PC-9 (cell line): Measurements from ENCODE around the gene NYAP1.

ENCODE experiments used
- EZH2 ChIP-seq: fragments of 200-600 bp; sonication (generic); IDR thresholded peaks from 2 replicates; pipeline ENCODE4 v1.8.0; 2017; ENCODE audit warnings: antibody characterized with exemption, low read depth
- TF ChIP-seq, protein P1 (sequence below): fragments of 200-600 bp; sonication (generic); conservative IDR thresholded peaks from 2 replicates; pipeline ENCODE4 v1.6.1; 2017; ENCODE audit warnings: mixed run types, antibody characterized with exemption, mild to moderate bottlenecking, moderate library complexity

DNA sequence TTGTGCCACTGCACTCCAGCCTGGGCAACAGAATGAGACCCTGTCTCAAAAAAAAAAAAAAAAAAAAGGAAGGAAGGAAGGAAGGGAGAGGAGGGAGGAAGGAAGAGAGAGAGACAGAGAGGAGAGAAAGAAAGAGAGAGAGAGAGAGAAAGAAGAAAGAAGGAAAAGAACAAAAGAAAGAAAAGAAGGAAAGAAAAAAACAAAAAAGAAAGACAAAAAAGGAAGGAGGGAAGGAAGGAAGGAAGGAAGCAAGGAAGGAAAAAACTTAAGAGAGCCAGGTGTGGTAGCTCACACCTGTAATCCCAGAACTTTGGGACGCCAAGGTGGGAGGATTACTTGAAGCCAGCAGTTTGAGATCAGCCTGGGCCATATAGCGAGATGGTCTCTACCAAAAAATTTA lies 18.9 kb upstream of the NYAP1 start:
- TF ChIP-seq, protein P1, sequence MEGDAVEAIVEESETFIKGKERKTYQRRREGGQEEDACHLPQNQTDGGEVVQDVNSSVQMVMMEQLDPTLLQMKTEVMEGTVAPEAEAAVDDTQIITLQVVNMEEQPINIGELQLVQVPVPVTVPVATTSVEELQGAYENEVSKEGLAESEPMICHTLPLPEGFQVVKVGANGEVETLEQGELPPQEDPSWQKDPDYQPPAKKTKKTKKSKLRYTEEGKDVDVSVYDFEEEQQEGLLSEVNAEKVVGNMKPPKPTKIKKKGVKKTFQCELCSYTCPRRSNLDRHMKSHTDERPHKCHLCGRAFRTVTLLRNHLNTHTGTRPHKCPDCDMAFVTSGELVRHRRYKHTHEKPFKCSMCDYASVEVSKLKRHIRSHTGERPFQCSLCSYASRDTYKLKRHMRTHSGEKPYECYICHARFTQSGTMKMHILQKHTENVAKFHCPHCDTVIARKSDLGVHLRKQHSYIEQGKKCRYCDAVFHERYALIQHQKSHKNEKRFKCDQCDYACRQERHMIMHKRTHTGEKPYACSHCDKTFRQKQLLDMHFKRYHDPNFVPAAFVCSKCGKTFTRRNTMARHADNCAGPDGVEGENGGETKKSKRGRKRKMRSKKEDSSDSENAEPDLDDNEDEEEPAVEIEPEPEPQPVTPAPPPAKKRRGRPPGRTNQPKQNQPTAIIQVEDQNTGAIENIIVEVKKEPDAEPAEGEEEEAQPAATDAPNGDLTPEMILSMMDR, result no peak
- TF ChIP-seq EZH2, result no peak
